ENCODE measurements around the gene NOL11.
A peak's percentile ranks its signal among the peaks of the same experiment; 100 is the strongest.

NOL11 gene

DNA sequence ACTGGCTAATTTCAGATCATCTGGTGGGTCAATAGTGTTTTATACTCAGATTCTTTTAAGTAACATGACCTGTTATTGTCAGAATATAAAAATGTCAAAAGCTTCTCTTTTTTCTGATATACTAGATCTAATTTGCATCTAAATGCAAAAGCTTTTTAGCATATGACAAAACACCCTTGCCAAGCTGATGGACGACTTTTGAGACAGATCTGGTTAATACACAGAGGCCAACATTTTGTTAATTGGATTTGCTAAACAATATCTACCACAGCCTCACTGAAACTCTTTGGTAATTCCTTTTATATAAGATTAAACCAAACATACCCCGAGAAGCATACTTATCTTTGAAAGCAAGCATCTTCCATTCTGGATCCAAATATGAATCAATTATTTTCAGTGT is 10.3 kb upstream of the NOL11 start:
- H3K4me3 ChIP-seq (ENCODE audit: low read depth, low read length) = no peak overlapping the region
- no peak for DNase-seq (ENCODE audit: low read depth)
- TF ChIP-seq, protein P1, sequence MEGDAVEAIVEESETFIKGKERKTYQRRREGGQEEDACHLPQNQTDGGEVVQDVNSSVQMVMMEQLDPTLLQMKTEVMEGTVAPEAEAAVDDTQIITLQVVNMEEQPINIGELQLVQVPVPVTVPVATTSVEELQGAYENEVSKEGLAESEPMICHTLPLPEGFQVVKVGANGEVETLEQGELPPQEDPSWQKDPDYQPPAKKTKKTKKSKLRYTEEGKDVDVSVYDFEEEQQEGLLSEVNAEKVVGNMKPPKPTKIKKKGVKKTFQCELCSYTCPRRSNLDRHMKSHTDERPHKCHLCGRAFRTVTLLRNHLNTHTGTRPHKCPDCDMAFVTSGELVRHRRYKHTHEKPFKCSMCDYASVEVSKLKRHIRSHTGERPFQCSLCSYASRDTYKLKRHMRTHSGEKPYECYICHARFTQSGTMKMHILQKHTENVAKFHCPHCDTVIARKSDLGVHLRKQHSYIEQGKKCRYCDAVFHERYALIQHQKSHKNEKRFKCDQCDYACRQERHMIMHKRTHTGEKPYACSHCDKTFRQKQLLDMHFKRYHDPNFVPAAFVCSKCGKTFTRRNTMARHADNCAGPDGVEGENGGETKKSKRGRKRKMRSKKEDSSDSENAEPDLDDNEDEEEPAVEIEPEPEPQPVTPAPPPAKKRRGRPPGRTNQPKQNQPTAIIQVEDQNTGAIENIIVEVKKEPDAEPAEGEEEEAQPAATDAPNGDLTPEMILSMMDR (IDR thresholded peaks at IDR 0.05; ENCODE audit: insufficient read depth, low read depth, low read length, missing control alignments) = no peak

DNA sequence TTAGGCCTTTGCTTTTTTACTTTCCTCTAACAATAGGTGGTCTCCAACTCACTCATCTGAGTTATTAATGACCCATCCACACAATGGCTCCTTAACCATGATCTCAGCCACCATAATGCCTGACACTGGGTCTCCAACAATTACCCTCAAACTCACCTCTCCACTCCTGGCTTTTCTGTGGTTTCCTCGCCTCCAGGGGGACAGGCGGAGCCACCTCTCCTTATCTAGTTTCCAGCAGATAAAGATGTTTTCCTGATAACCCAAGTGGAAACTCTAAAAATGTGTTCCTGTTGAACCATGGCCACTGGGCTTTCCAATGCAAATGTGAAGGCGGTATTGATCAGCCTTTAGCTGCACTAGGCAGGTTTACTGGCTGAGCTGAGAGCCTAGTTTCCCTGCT is 9.4 kb upstream of the NOL11 start:
- H3K4me3 ChIP-seq (ENCODE audit: low read depth, low read length) = no peak overlapping the region
- TF ChIP-seq, protein P1 (IDR thresholded peaks at IDR 0.05; ENCODE audit: insufficient read depth, low read depth, low read length, missing control alignments) = no peak
- DNase-seq (ENCODE audit: low read depth) = no peak

DNA sequence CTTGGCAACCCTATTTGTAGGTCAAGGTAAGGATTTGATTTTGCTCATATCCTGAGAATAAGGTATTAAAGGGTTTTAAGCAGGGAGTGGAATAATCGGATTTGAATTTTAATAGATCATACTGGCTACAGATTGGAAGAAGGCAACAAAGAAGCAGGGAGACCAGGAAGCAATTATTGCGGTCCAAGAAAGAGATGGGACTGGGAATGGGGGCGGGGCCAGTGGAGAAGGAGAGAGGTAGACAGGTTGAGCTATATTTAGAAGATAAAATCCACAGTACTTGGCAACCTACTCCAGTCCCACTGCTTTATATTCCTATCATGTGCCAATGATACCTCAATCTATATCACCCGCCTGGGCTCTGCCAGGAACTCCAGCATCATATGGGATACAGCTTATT is 5.8 kb upstream of the NOL11 start:
- no peak for DNase-seq (ENCODE audit: low read depth)
- no peak overlapping the region for H3K4me3 ChIP-seq (ENCODE audit: low read depth, low read length)
- TF ChIP-seq, protein P1 (IDR thresholded peaks at IDR 0.05; ENCODE audit: insufficient read depth, low read depth, low read length, missing control alignments) = no peak

DNA sequence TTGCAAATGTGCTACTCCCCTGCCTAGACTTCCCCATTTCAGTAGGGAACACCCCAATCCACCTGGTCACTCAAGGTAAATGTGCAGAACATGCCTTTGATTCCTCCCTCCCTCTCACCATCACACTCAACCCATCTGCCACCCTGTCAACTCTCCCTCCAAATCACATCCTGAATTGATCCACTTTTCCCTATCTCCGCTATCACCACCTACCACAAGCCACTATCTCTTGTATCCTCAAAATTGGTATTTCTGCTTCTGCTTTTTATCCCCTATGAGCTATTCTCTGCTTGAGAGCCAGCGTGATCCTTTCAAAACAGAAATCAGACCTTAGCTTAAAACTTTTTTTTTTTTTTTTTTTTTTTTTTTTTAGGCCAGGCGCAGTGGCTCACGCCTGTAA is 5.4 kb upstream of the NOL11 start:
- DNase-seq (ENCODE audit: low read depth) = no peak
- TF ChIP-seq, protein P1 (IDR thresholded peaks at IDR 0.05; ENCODE audit: insufficient read depth, low read depth, low read length, missing control alignments) = no peak
- H3K4me3 ChIP-seq (ENCODE audit: low read depth, low read length) = no peak overlapping the region

DNA sequence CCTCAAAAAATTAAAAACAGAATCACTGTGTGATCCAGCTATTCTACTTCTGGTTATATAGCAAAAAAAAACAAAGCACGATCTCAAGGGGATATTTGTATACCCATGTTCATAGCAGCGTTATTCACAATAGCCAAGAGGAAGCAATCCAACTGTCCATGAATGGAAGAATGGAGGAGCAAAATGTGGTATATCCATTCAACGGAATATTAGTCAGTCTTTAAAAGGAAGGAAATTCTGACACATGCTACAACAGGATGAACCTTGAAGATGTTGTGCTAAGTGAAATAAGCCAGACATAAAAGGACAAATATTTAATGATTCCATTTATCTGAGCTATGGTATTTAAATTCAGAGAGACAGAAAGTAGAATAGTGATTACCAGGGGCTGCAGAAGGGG is 4.6 kb upstream of the NOL11 start:
- no peak overlapping the region for H3K4me3 ChIP-seq (ENCODE audit: low read depth, low read length)
- DNase-seq (ENCODE audit: low read depth) = no peak
- TF ChIP-seq, protein P1 (IDR thresholded peaks at IDR 0.05; ENCODE audit: insufficient read depth, low read depth, low read length, missing control alignments) = no peak

DNA sequence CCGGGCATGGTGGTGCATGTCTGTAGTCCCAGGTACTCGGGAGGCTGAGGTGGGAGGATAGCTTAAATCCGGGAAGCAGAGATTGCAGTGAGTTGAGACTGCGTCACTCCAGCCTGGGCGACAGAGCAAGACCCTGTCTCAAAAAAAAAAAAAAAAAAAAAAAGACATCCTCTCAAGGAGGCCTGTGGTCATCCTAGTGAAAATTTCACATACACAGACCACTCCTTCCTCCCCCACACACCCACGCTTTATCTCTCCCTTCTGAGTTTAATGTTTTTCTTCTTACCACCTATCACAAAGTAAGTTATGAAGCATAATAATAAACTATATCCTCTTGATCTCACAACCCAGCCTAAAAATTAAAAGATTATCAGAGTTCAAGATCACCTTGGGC is 1.3 kb upstream of the NOL11 start:
- TF ChIP-seq, protein P1 (IDR thresholded peaks at IDR 0.05; ENCODE audit: insufficient read depth, low read depth, low read length, missing control alignments) = no peak
- H3K4me3 ChIP-seq (ENCODE audit: low read depth, low read length) = peak overlapping the region; percentile 90
- DNase-seq (ENCODE audit: low read depth) = peak; percentile 16

DNA sequence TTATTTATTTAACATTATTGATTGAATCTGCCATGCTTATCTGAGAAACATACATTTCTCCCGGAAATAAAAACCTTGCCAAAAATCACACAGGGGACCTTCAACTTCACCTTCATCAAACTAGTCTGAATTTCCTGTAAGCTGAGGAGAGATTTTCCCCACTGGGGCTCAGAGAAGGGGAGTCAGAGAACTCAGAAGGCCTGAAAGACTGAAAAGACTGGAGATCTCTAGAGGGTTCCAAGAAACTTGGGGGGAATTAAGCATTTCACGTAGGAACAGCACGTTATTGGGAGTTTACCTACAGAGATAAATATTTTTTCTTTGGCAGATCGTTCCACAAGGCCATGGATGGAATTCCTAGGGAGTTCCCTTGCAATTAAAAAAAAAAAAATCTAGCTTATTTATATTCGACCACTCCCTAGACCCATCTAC is 528 bp upstream of the NOL11 start:
- TF ChIP-seq, protein P1 (IDR thresholded peaks at IDR 0.05; ENCODE audit: insufficient read depth, low read depth, low read length, missing control alignments) = no peak
- DNase-seq (ENCODE audit: low read depth) = no peak
- peak overlapping the region; percentile 90 for H3K4me3 ChIP-seq (ENCODE audit: low read depth, low read length)

All from GM12865 (cell line).